ENCODE measurements around the gene SGCE.

The SGCE gene

DNA sequence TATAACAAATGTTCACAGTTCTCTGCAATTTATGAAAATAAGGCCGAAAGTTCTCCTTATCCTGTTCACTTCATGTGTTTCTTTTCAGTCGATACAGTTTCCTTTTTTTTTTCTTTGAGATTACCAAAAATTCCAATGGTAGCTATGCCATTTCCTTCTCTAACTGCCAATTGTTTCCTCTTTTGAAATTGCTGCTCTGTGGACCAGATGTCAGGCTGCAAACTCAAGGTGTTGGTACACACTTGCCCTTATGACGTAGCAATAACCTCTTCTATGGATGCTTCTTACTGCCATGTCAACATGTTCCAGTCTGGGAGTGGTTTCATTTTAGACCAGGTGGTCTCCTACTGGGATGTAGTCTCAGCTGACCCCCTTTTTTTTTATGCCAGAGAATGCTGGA lies 93.4 kb downstream of the SGCE start:
- DNase-seq = no peak

DNA sequence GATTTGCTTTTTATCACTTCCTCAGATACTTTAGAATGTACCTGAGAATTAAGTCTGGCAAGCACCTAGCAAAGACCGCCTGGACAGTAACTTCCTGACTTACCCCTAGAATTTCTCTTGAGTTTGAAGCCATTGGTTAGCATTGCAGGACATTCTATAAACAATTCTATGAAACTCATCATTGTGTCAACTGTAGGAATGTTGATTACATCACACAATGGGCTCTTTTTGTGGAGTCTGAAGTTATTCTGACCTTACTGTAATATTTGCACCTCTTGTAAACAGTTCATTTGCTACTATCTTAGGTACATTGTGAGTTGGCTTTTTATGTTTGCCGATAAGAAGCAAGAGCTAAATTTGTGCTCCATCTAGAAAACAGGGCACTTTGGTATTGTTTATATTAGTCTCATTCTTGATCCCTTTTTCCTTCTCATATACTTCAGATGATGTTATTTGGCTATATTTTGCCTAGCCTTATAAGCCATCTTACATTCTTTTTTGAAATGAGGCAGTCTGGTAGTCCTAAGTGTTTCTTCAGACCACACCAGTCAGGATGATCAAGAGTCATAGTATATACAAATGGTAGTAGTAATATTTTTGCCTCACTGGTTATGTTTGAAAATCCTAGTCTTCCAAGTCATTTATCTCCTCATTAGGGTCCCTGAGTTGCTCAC lies 94.0 kb downstream of the SGCE start:
- no peak for DNase-seq

DNA sequence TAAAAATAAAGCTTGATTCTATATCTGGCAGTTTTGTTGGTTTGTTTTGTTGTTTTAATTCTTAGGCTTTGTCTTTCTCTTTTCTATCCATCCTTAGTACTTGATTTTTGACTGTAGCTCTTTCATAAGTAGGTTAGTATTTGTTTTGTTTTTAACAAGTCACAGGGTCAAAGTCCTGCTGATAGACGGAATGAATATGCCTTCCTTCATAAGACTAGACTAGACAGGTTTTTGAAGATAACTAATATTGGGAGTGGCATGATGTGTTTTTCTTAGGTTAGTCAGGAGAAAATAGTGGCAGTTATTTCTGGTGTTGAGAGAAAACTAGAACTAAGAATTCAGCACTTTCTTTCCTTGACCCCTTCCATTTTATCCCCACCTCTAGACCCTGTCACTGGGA lies 96.0 kb downstream of the SGCE start:
- no peak for DNase-seq

DNA sequence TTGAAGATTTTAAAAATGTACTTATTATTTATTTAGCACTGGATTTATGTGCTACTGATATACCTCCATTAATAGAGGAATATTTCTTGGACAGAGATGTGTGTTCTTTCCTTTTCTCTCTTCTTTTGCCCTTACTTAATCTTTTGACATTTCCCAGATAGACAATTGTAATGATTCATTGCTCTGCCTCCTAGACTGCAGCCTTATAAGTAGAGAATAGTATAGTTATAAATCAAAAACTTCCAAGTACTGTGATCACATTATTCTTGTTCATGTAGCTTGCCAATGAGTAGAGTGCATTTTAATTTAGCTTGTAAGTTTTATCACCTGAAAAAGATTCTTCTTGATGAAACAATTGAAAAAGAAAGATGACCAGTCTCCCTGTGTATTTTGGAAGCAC lies 98.7 kb downstream of the SGCE start:
- no peak for DNase-seq

DNA sequence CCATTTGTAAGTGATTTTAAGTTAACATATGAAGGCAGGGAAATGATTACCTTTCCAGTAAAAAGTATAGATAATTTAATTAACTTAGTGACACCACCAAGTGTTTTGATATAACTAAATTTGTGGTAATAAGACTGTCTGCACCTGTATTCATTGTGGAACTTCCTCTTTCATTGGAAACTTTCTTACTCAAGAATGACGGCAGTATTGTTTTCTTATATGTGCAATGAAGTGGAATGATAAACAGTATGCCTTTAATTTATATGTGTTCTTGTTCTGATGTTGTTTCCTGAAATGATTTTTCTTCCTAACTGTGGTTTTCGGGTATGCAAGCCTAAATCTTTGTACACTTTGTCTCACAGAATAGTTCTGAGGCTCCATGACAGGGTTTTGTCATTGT lies 99.9 kb downstream of the SGCE start:
- no peak for DNase-seq

DNA sequence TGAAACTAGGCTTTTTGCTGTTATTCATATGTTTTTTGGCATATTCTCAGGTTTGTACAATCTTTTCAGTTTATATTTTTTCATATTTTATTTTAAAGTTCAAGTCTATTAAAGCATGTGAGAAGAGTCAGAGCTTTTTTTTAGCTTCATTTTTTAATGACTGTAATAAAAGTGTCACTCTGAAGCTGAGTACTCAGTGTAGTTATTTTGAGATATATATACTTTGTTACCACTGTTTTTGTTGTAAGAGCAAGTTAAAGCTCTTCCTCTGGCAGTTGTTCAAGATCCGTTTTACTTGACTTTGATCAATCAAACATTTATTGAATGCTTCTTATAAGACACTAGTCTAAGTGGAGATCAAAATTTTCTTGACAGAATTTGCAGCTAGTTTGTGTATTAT lies 108.8 kb downstream of the SGCE start:
- no peak for DNase-seq

DNA sequence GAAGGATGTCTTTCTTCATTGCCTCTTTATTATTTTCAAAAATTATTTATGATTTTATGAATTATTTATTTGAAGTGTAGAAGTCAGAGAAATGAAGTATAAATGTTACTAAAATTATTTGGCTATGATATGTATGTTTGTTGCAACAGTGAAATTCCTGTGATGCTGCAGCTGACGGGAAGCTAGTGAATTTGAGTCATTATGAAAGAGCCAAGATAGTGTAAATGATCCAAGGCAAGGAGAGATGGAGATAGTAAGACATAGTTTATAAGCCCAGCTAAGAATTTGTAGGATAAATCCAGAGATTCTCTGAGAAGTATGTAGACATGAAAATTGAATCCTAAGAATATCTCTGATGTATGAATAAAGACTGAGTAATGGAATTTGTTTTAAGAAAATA lies 115.5 kb downstream of the SGCE start:
- DNase-seq = no peak
